Right lobe of liver (tissue), 4 donors: ENCODE results near the gene SLC25A47.
A peak's percentile ranks its signal among the peaks of the same experiment; 100 is the strongest.

Experiments used
- POLR2A ChIP-seq: fragments of 450-650 bp; IDR thresholded peaks from one replicate; pipeline ENCODE4 v1.6.1; 2017; ENCODE audit warnings: antibody characterized with exemption, mild to moderate bottlenecking
- TF ChIP-seq, protein P1 (sequence below), 4 donors: fragments of 200-600 bp in 3 of 4; fragments of 450-650 bp in 1 of 4; IDR thresholded peaks; one replicate each; pipeline versions ENCODE4 v1.5.1 to v1.8.0; 2016 to 2022; ENCODE audit warnings: antibody characterized with exemption in 4 of 4, mild to moderate bottlenecking in 2 of 4
- donor health status: DM: no; HTN: no; CAD: no.
- donor health status: DM: no; HTN: no; CAD: no.
- donor health status: DM: no; HTN: yes; CAD: no.

GRCh38 chr14:100304825-100305323, 18.3 kb upstream of the SLC25A47 start:
- TF ChIP-seq POLR2A, result peak; percentile 13
- TF ChIP-seq, protein P1, sequence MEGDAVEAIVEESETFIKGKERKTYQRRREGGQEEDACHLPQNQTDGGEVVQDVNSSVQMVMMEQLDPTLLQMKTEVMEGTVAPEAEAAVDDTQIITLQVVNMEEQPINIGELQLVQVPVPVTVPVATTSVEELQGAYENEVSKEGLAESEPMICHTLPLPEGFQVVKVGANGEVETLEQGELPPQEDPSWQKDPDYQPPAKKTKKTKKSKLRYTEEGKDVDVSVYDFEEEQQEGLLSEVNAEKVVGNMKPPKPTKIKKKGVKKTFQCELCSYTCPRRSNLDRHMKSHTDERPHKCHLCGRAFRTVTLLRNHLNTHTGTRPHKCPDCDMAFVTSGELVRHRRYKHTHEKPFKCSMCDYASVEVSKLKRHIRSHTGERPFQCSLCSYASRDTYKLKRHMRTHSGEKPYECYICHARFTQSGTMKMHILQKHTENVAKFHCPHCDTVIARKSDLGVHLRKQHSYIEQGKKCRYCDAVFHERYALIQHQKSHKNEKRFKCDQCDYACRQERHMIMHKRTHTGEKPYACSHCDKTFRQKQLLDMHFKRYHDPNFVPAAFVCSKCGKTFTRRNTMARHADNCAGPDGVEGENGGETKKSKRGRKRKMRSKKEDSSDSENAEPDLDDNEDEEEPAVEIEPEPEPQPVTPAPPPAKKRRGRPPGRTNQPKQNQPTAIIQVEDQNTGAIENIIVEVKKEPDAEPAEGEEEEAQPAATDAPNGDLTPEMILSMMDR (IDR thresholded peaks at IDR 0.05), result no peak
